Ovary (tissue), 3 donors: ENCODE results near the gene ERC1.

Experiments
- POLR2A ChIP-seq: fragments of 450-650 bp; IDR thresholded peaks from one replicate; pipeline ENCODE4 v1.6.1; 2017; ENCODE audit warnings: antibody characterized with exemption, mild to moderate bottlenecking, moderate library complexity
- TF ChIP-seq, protein P1 (sequence below), 3 donors: fragments of 450-650 bp in 2 of 3; fragments of 200-600 bp in 1 of 3; IDR thresholded peaks; one replicate each; pipeline versions ENCODE4 v1.5.1 to v1.8.0; 2016 to 2022; ENCODE audit warnings: antibody characterized with exemption in 3 of 3, mild to moderate bottlenecking in 1 of 3
- donor health status: DM: no; HTN: no; CAD: no.

DNA sequence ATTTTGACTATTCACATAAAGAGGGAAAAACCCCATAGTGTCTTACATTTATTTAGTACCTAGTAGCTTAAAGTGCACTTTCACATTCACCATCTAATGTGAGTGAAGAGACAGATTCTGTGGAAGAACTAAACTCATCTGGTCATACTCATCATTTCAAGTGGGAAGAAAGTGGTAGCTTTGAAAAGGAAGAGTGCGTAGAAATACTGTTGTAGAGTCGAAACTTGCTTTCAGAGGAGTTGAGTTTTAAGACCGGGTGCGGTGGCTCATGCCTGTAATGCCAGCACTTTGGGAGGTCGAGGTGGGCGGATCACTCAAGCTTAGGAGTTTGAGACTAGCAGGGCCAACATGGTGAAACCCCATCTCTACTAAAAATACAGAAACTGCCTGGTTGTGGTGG lies 222.2 kb downstream of the ERC1 start:
- TF ChIP-seq, protein P1, sequence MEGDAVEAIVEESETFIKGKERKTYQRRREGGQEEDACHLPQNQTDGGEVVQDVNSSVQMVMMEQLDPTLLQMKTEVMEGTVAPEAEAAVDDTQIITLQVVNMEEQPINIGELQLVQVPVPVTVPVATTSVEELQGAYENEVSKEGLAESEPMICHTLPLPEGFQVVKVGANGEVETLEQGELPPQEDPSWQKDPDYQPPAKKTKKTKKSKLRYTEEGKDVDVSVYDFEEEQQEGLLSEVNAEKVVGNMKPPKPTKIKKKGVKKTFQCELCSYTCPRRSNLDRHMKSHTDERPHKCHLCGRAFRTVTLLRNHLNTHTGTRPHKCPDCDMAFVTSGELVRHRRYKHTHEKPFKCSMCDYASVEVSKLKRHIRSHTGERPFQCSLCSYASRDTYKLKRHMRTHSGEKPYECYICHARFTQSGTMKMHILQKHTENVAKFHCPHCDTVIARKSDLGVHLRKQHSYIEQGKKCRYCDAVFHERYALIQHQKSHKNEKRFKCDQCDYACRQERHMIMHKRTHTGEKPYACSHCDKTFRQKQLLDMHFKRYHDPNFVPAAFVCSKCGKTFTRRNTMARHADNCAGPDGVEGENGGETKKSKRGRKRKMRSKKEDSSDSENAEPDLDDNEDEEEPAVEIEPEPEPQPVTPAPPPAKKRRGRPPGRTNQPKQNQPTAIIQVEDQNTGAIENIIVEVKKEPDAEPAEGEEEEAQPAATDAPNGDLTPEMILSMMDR (IDR thresholded peaks at IDR 0.05) = no peak
- TF ChIP-seq POLR2A = no peak
